ENCODE data around the gene SLC25A18. TPM values are rescaled to one million over a fixed set of nuclear protein-coding genes. Genes with fewer than 3 reads are reported as not detected.

The SLC25A18 gene
- total RNA-seq, 4 donors from 2014 or later = 12.8 to 43.9 (median 17.0) TPM

GRCh38 chr22:17631076-17631565 is 67.8 kb downstream of the SLC25A18 start:
- no peak for TF ChIP-seq CTCF (IDR thresholded peaks at IDR 0.05; ENCODE audit: low read depth)

GRCh38 chr22:17633217-17633997 is 70.1 kb downstream of the SLC25A18 start:
- TF ChIP-seq CTCF (IDR thresholded peaks at IDR 0.05; ENCODE audit: low read depth) = no peak

- no peak for TF ChIP-seq CTCF (IDR thresholded peaks at IDR 0.05; ENCODE audit: low read depth)
Measured at GRCh38 chr22:17633998-17634323, 70.7 kb downstream of the SLC25A18 start.

GRCh38 chr22:17634696-17635095 is 71.4 kb downstream of the SLC25A18 start:
- TF ChIP-seq CTCF (IDR thresholded peaks at IDR 0.05; ENCODE audit: low read depth) = no peak

- no peak for TF ChIP-seq CTCF (IDR thresholded peaks at IDR 0.05; ENCODE audit: low read depth)
Measured at GRCh38 chr22:17637490-17638181, 74.3 kb downstream of the SLC25A18 start.

GRCh38 chr22:17638182-17638431 is 74.8 kb downstream of the SLC25A18 start:
- TF ChIP-seq CTCF (IDR thresholded peaks at IDR 0.05; ENCODE audit: low read depth) = no peak

- TF ChIP-seq CTCF (IDR thresholded peaks at IDR 0.05; ENCODE audit: low read depth) = no peak
Measured at GRCh38 chr22:17638432-17639246, 75.3 kb downstream of the SLC25A18 start, which contains the start of gene BCL2L13. Gene BCL2L13 (plus strand): TSS chr22:17638757. CDS start chr22:17655712, 16,955 bp downstream.

All from subcutaneous adipose tissue (tissue), 4 donors.